Lower leg skin (tissue), 4 donors: ENCODE results near the gene NTM. TPM values are rescaled to one million over a fixed set of nuclear protein-coding genes. Genes with fewer than 3 reads are reported as not detected.

Source experiments
- DNase-seq, 2 donors: peaks; one replicate each; pipeline ENCODE4 v3.0.0-alpha.2; 2019; ENCODE audit warnings: low spot score in 2 of 2
- H3K4me3 ChIP-seq: fragments of 200-600 bp; sonication (generic); 2 replicates; pipeline ENCODE4 v1.5.1; 2017; ENCODE audit warnings: mild to moderate bottlenecking, low read depth; ENCODE audit not compliant: poor library complexity, severe bottlenecking
- POLR2A ChIP-seq, 2 donors: fragments of 450-650 bp; IDR thresholded peaks; one replicate each; pipeline ENCODE4 v1.6.1; 2016 to 2017; ENCODE audit warnings: antibody characterized with exemption in 2 of 2, mild to moderate bottlenecking in 1 of 2, moderate library complexity in 1 of 2
- WGBS, 2 donors: methylation state at CpG; one replicate each; pipeline ENCODE4 v1.1.5; 2018; 5-methylcytosine and 5-hydroxymethylcytosine counted together
- intact Hi-C: fragments of 100-400 bp; cut with DNase I; formaldehyde crosslinking; loops from one replicate; pipeline ENCODE4 v1.15.0; 2023; ENCODE audit warnings: low total_unique reads
- total RNA-seq, 4 donors: library from RNA; depleted of rRNA; stranded (reverse); fragments of >200 nt; gene quantifications; one replicate each; pipeline ENCODE4 v1.1.0, GENCODE V29; 2016
- TF ChIP-seq, protein P1 (sequence below), 3 donors: fragments of 450-650 bp; IDR thresholded peaks; one replicate each; pipeline ENCODE4 v1.5.1; 2016; ENCODE audit warnings: antibody characterized with exemption in 3 of 3, mild to moderate bottlenecking in 3 of 3, moderate library complexity in 2 of 3

Gene NTM
- total RNA-seq, 4 donors from 2014 or later, result 2.8 to 5.7 (median 4.9) TPM

DNA sequence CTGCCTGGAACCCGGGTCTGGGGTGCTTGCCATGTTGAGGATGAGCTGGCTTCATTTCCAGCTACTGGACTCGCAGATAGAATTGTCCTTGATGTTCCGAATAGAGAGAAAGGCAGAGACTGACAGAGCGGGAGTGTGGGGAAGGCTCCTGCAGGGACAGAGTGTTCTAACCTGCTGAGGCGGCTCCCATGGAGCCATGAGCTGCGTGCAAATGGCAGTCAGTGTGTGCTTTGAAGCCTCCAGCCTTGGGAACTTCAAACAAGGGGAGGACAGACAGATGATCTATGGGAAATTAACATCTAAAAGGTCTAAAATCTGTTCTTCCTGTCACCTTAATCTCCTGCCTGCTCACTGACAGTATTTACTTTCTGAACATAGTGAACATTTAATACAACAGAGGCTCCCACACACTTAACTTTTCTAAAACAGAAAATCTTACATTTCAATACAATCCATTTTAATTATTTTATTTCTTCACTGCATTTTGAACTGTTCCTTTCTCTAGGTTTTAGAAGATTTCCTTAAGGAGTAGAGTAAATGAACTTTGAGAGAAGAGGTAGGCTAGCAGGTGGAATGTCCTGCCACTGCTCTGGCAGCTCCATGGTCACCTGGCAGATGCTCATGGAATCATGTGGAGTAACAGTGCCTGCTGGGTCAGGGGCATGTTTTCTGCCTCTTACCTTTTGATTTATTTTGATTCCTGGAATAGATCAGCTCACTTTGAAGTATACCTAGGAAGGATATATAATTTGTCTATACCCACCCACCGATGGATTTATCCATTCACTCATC, 481.7 kb downstream of the NTM start:
- intact Hi-C loops, result no loop called here
- TF ChIP-seq, protein P1, sequence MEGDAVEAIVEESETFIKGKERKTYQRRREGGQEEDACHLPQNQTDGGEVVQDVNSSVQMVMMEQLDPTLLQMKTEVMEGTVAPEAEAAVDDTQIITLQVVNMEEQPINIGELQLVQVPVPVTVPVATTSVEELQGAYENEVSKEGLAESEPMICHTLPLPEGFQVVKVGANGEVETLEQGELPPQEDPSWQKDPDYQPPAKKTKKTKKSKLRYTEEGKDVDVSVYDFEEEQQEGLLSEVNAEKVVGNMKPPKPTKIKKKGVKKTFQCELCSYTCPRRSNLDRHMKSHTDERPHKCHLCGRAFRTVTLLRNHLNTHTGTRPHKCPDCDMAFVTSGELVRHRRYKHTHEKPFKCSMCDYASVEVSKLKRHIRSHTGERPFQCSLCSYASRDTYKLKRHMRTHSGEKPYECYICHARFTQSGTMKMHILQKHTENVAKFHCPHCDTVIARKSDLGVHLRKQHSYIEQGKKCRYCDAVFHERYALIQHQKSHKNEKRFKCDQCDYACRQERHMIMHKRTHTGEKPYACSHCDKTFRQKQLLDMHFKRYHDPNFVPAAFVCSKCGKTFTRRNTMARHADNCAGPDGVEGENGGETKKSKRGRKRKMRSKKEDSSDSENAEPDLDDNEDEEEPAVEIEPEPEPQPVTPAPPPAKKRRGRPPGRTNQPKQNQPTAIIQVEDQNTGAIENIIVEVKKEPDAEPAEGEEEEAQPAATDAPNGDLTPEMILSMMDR (IDR thresholded peaks at IDR 0.05), result no peak
- TF ChIP-seq POLR2A (IDR thresholded peaks at IDR 0.05), result no peak
- no peak overlapping the region for H3K4me3 ChIP-seq
- no peak for DNase-seq
- WGBS, 2 donors, result 28 to 37% methylated on average over 6 of the region's 7 CpGs

DNA sequence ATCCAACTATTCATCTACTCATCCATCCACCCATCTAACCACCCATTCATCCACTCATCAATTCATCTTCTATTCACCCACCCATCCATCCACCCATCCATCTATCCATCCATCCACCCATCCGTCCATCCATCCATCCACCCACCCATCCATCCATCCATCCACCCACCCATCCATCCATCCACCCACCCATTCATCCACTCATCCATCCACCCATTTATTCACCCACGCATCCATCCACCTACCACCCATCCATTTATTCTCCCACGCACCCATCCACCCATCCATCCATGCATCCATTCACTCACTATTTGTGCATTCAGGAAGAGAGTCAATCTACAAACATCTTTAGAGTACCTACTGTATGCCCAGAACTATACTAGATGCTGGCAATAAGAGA, 482.3 kb downstream of the NTM start:
- TF ChIP-seq, protein P1 (IDR thresholded peaks at IDR 0.05), result no peak
- TF ChIP-seq POLR2A (IDR thresholded peaks at IDR 0.05), result no peak
- intact Hi-C loops, result no loop called here
- WGBS, 2 donors, result 92 to 95% methylated on average over 3 of the region's 3 CpGs
- no peak for DNase-seq
- no peak overlapping the region for H3K4me3 ChIP-seq

DNA sequence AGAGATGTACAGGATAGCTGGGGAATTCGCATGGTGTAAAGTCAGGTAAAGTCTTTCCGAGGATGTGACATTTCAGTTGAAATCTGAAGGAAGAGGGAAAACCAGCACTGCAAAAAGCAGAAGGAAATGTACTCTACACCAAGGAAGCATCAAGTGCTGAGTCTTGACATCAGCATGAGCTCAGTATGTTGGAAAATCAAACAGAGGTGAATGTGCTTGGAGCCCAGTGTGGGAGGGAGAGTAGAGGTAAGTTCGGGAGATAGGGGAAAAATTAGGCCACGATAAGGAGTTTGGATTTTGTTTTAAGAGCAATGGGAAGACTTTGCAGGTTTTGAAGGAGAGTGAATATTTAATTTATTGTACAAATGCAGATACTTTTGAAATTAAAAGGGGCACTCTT, 484.0 kb downstream of the NTM start:
- DNase-seq, result no peak
- no peak for TF ChIP-seq POLR2A (IDR thresholded peaks at IDR 0.05)
- TF ChIP-seq, protein P1 (IDR thresholded peaks at IDR 0.05), result no peak
- H3K4me3 ChIP-seq, result no peak overlapping the region
- 89 to 91% methylated on average over 4 of the region's 4 CpGs for WGBS, 2 donors
- intact Hi-C loops, result no loop called here

DNA sequence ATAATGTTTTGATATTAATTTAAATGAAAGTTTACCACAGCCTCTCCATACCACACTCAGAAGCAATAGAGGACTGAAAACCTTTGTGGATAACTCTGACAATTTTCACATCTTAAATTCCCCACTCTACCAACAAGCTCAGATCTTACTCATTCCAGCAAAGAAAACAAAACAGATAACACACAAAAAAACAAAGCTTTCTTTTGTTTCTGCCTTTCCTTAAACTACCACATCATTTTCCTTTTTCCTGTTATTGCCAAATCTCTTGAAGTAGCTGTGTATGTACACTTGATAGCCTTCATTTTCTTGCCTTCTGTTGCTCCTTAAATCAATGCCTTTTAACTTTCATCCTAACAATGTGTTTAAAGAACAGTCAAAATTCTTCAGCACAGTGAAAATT, 484.9 kb downstream of the NTM start:
- no peak for DNase-seq
- H3K4me3 ChIP-seq, result no peak overlapping the region
- TF ChIP-seq, protein P1 (IDR thresholded peaks at IDR 0.05), result no peak
- TF ChIP-seq POLR2A (IDR thresholded peaks at IDR 0.05), result no peak
- intact Hi-C loops, result no loop called here

DNA sequence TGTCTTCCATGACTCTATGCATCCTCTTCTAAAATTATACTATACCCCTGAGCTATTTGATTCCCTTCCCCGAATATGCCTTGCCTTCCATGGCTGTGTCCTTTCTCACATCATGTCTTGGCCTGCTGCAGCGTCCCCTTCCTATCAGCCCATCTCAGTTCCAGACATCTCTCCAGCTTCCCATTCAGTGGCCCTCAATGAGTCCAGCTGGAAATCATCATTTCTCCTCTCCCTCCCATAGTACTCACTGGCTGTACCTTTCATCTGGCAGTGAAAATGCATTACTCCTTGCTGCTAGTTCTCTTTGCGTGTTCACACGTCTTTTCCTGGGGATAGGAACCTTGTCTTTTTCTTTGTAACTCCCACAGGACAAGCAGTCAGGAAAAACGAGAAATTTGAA, 486.8 kb downstream of the NTM start:
- no peak for TF ChIP-seq POLR2A (IDR thresholded peaks at IDR 0.05)
- TF ChIP-seq, protein P1 (IDR thresholded peaks at IDR 0.05), result no peak
- 74 to 75% methylated on average over 5 of the region's 5 CpGs for WGBS, 2 donors
- intact Hi-C loops, result no loop called here

DNA sequence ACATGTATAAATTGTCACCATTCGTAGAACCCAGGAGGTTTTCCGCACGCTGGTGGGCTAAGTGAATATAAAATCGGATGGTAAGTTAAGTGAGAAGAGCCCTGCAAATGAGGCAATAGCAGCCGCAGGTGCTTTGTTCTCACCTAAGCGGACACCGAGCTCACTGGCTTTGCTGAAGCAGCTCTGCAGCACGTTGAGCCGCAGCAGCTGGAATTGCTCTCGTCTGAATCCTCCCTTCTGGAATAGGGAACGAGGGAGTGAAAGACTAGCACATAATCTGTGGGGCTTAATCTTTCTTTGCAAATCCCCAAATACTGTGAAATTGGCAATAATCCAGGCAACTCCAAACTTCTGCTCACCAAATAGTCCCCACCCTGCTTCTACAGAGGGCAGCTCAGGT, 488.1 kb downstream of the NTM start:
- intact Hi-C loops, result no loop called here
- H3K4me3 ChIP-seq, result no peak overlapping the region
- DNase-seq, result no peak

More for the DNA sequence above, 486.8 kb downstream of the NTM start:
- H3K4me3 ChIP-seq, result no peak overlapping the region
- DNase-seq, result no peak

More for the DNA sequence above, 488.1 kb downstream of the NTM start:
- TF ChIP-seq, protein P1 (IDR thresholded peaks at IDR 0.05), result no peak
- TF ChIP-seq POLR2A (IDR thresholded peaks at IDR 0.05), result no peak
- WGBS, 2 donors, result 66 to 78% methylated on average over 11 of the region's 11 CpGs
